ENCODE data around the gene UBAP2.
"Not testable (repeated sequence)": the region's sequence is repeated elsewhere in the genome, so short reads cannot be mapped to it uniquely, and the experiment has no call there.

Gene UBAP2

GRCh38 chr9:33993104-33993503 lies 55.6 kb downstream of the UBAP2 start:
- H3K4me3 ChIP-seq (replicated peaks; ENCODE audit: low read depth, low read length) = no peak overlapping the region
- no peak for TF ChIP-seq CTCF (IDR thresholded peaks at IDR 0.05; ENCODE audit: low read depth, low read length, missing control alignments)
- no peak for DNase-seq (ENCODE audit: extremely low read depth, low read depth)

- no peak overlapping the region for H3K4me3 ChIP-seq (replicated peaks; ENCODE audit: low read depth, low read length)
- no peak for TF ChIP-seq CTCF (IDR thresholded peaks at IDR 0.05; ENCODE audit: low read depth, low read length, missing control alignments)
- no peak for DNase-seq (ENCODE audit: extremely low read depth, low read depth)
Measured at GRCh38 chr9:33992632-33993031, 56.1 kb downstream of the UBAP2 start.

GRCh38 chr9:33988219-33988890 lies 60.3 kb downstream of the UBAP2 start:
- no peak for TF ChIP-seq CTCF (IDR thresholded peaks at IDR 0.05; ENCODE audit: low read depth, low read length, missing control alignments)
- no peak for DNase-seq (ENCODE audit: extremely low read depth, low read depth)
- H3K4me3 ChIP-seq (replicated peaks; ENCODE audit: low read depth, low read length) = no peak overlapping the region

- TF ChIP-seq CTCF (IDR thresholded peaks at IDR 0.05; ENCODE audit: low read depth, low read length, missing control alignments) = no peak
- no peak for DNase-seq (ENCODE audit: extremely low read depth, low read depth)
- H3K4me3 ChIP-seq (replicated peaks; ENCODE audit: low read depth, low read length) = no peak overlapping the region
Measured at GRCh38 chr9:33976414-33976813, 72.3 kb downstream of the UBAP2 start.

GRCh38 chr9:33972698-33973097 lies 76.0 kb downstream of the UBAP2 start:
- TF ChIP-seq CTCF (IDR thresholded peaks at IDR 0.05; ENCODE audit: low read depth, low read length, missing control alignments) = no peak
- no peak for DNase-seq (ENCODE audit: extremely low read depth, low read depth)
- no peak overlapping the region for H3K4me3 ChIP-seq (replicated peaks; ENCODE audit: low read depth, low read length)

- DNase-seq (ENCODE audit: extremely low read depth, low read depth) = no peak
- TF ChIP-seq CTCF (IDR thresholded peaks at IDR 0.05; ENCODE audit: low read depth, low read length, missing control alignments) = no peak
- H3K4me3 ChIP-seq (replicated peaks; ENCODE audit: low read depth, low read length) = no peak overlapping the region
Measured at GRCh38 chr9:33964086-33964768, 84.5 kb downstream of the UBAP2 start.

GRCh38 chr9:33962468-33962867 lies 86.2 kb downstream of the UBAP2 start:
- not testable (repeated sequence) for H3K4me3 ChIP-seq (replicated peaks; ENCODE audit: low read depth, low read length); DNase-seq (ENCODE audit: extremely low read depth, low read depth)

Data from HFF-Myc (cell line).